Hepatocyte (in vitro differentiated cells): Measurements from ENCODE around the gene KRT3. TPM values are rescaled to one million over a fixed set of nuclear protein-coding genes. Genes with fewer than 3 reads are reported as not detected.

ENCODE experiments used
- DNase-seq: peaks from one replicate; pipeline ENCODE4 v3.0.0-alpha.2; 2016; ENCODE audit warnings: low spot score
- H2AFZ ChIP-seq: fragments of 200-600 bp; sonication (generic); 2 replicates; pipeline ENCODE4 v1.6.0; 2016; ENCODE audit warnings: antibody characterized with exemption, mild to moderate bottlenecking
- H3K27ac ChIP-seq: fragments of 200-600 bp; sonication (generic); 2 replicates; pipeline ENCODE4 v1.5.1; 2016; ENCODE audit warnings: mild to moderate bottlenecking
- H3K27me3 ChIP-seq: fragments of 200-600 bp; sonication (generic); 2 replicates; pipeline ENCODE4 v1.6.1; 2016
- H3K36me3 ChIP-seq: fragments of 200-600 bp; sonication (generic); replicated peaks from 2 replicates; pipeline ENCODE4 v1.5.1; 2016; ENCODE audit warnings: low read depth; ENCODE audit not compliant: insufficient read depth
- H3K4me1 ChIP-seq: fragments of 200-600 bp; sonication (generic); 2 replicates; pipeline ENCODE4 v1.5.1; 2016; ENCODE audit warnings: mild to moderate bottlenecking, moderate library complexity; ENCODE audit not compliant: insufficient read depth
- H3K4me2 ChIP-seq: fragments of 200-600 bp; sonication (generic); 2 replicates; pipeline ENCODE4 v1.6.0; 2016
- H3K4me3 ChIP-seq: fragments of 200-600 bp; sonication (generic); 2 replicates; pipeline ENCODE4 v1.5.1; 2016; ENCODE audit warnings: mild to moderate bottlenecking
- H3K79me2 ChIP-seq: fragments of 200-600 bp; sonication (generic); 2 replicates; pipeline ENCODE4 v1.6.0; 2017; ENCODE audit warnings: mild to moderate bottlenecking
- H3K9me2 ChIP-seq: fragments of 200-600 bp; sonication (generic); replicated peaks from 2 replicates; pipeline ENCODE4 v1.6.0; 2017; ENCODE audit warnings: mild to moderate bottlenecking; ENCODE audit not compliant: insufficient read depth
- H3K9me3 ChIP-seq: fragments of 200-600 bp; sonication (generic); 2 replicates; pipeline ENCODE4 v1.5.1; 2016; ENCODE audit warnings: low read depth, mild to moderate bottlenecking
- H4K20me1 ChIP-seq: fragments of 200-600 bp; sonication (generic); 2 replicates; pipeline ENCODE4 v1.6.0; 2016; ENCODE audit warnings: mild to moderate bottlenecking; ENCODE audit not compliant: insufficient read depth, poor library complexity, severe bottlenecking
- EZH2 ChIP-seq: fragments of 200-600 bp; sonication (generic); IDR thresholded peaks from 2 replicates; pipeline ENCODE4 v1.6.1; 2016; ENCODE audit warnings: antibody characterized with exemption, mild to moderate bottlenecking, borderline replicate concordance
- EZH2phosphoT487 ChIP-seq: fragments of 200-600 bp; sonication (generic); IDR thresholded peaks from one replicate; pipeline ENCODE4 v1.6.1; 2018; ENCODE audit warnings: antibody characterized with exemption, mild to moderate bottlenecking, low read depth, moderate library complexity; ENCODE audit not compliant: unreplicated experiment, severe bottlenecking
- WGBS: methylation state at CpG from one replicate; pipeline ENCODE4 v1.1.6; 2016; ENCODE audit warnings: low lambda C conversion rate; ENCODE audit errors: missing lambda C conversion rate; 5-methylcytosine and 5-hydroxymethylcytosine counted together
- polyA plus RNA-seq: library from polyadenylated mRNA; unstranded; fragments of >200 nt; fragmentation: Nextera tagmentation; extraction: Ambion mirVana; gene quantifications from 2 replicates; pipeline ENCODE4 v1.2.1, GENCODE V29; 2016
- total RNA-seq: library from RNA; depleted of rRNA; stranded (reverse); fragments of >200 nt; gene quantifications from 2 replicates; pipeline ENCODE4 v1.2.3, GENCODE V29; 2014
- TF ChIP-seq, protein P1 (sequence below): fragments of 200-600 bp; sonication (generic); IDR thresholded peaks from 2 replicates; pipeline ENCODE4 v1.5.1; 2016; ENCODE audit warnings: antibody characterized with exemption, mild to moderate bottlenecking; ENCODE audit not compliant: poor library complexity

The KRT3 gene
- total and polyA plus RNA-seq, 2 experiments from 2014 or later: not detected

DNA sequence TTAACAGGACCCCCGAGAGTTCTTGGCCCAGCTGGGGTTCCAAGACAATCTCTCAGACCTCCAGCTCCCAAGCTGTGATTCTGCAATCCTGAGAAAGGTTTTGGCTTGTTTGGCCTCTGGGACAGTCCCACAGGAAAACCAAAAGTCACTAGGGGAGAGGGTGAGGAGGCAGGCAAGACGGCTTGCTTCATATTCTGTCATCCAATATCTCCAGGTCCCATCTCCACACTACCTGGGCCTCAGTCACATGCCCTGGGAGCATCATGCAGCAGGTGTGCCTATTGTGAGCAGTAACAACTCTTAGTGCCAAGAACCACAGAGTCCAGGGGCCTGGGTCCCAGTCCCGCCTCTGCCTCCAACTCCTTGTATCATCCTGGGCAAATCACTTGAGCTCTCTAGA lies 36.5 kb upstream of the KRT3 start:
- Histone ChIP-seq H3K79me2 (no peaks in the 10 kb centered on the region), H3K9me3 (no peaks in the 10 kb centered on the region), H3K4me1 (no peaks in the 10 kb centered on the region), H3K4me3 (no peak overlapping the region), H2AFZ (no peak overlapping the region), H3K4me2 (no peak overlapping the region), H3K27me3 (no peaks in the 10 kb centered on the region), H3K36me3 (no peaks in the 10 kb centered on the region), H3K9me2 (no peaks in the 10 kb centered on the region), H4K20me1 (no peaks in the 10 kb centered on the region), H3K27ac (no peak overlapping the region)
- no peak for TF ChIP-seq EZH2phosphoT487
- TF ChIP-seq, protein P1, sequence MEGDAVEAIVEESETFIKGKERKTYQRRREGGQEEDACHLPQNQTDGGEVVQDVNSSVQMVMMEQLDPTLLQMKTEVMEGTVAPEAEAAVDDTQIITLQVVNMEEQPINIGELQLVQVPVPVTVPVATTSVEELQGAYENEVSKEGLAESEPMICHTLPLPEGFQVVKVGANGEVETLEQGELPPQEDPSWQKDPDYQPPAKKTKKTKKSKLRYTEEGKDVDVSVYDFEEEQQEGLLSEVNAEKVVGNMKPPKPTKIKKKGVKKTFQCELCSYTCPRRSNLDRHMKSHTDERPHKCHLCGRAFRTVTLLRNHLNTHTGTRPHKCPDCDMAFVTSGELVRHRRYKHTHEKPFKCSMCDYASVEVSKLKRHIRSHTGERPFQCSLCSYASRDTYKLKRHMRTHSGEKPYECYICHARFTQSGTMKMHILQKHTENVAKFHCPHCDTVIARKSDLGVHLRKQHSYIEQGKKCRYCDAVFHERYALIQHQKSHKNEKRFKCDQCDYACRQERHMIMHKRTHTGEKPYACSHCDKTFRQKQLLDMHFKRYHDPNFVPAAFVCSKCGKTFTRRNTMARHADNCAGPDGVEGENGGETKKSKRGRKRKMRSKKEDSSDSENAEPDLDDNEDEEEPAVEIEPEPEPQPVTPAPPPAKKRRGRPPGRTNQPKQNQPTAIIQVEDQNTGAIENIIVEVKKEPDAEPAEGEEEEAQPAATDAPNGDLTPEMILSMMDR: no peak
- TF ChIP-seq EZH2: no peak
- 87% methylated on average over 3 of the region's 3 CpGs for WGBS
- no peak for DNase-seq

DNA sequence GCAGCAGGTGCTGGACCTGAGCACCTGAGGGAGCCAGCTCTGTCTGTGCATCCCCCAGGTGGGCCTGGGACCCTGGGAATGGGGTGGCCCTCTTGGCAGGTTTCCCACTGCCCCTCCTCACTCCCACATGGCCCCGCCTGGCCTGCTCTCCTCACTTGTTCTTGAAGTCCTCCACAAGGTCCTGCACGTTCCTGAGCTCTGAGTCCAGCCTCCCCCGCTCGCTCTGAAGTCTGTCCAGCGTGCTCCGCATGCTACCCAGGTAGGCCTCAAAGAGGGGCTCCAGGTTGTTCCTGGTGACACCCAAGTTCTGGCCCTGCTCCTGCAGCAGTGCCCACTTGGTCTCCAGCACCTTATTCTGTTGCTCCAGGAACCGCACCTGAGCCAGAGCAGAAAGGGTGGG lies 35.3 kb upstream of the KRT3 start:
- H3K4me1 ChIP-seq: no peaks in the 10 kb centered on the region
- 84% methylated on average over 7 of the region's 7 CpGs for WGBS

DNA sequence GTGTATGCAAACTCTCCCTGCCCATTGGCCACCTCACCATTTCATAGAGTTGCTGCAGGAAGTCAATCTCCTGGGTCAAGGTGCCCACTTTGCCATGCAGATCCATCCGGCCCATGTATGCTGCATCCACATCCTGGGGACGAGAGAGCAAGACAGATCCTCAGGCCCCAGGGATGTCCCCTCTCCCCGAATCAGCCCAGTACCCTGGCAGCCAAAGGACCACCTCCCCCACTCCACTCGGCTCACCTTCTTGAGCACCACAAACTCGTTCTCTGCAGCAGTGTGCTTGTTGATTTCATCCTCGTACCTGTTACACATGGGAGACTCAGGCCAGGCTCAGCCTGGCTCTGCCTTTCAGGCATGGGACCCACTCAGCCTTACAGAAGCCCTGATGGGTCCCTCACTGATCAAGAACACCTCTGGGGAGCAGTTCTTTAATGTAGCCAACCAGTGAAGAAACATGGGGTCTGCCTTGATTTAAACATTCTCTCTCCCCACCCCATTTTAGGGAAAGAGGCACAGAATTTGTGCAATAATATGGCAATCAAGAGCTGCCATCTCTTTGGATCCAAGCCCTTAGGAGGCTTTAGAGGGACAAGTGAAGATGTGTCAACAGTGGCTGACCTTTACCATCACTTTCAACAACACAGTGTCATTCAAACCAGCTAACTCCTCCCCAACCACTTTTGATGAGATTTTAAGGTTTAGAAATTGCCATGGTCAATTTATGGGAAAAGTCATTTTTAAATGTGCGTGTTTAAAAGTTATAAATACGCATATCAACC lies 34.3 kb upstream of the KRT3 start:
- no peaks in the 10 kb centered on the region for H3K36me3 ChIP-seq
- no peak overlapping the region for H2AFZ ChIP-seq
- H3K27me3 ChIP-seq: no peaks in the 10 kb centered on the region
- no peak for DNase-seq
- 84% methylated on average over 8 of the region's 8 CpGs for WGBS
- no peak overlapping the region for H3K27ac ChIP-seq
- H3K79me2 ChIP-seq: no peaks in the 10 kb centered on the region
- no peak overlapping the region for H3K4me3 ChIP-seq
- no peak overlapping the region for H3K4me2 ChIP-seq
- TF ChIP-seq EZH2phosphoT487 (no peak), EZH2 (no peak)
- H3K9me2 ChIP-seq: no peaks in the 10 kb centered on the region
- H4K20me1 ChIP-seq: no peaks in the 10 kb centered on the region
- no peaks in the 10 kb centered on the region for H3K4me1 ChIP-seq
- no peaks in the 10 kb centered on the region for H3K9me3 ChIP-seq

More for the DNA sequence above, 35.3 kb upstream of the KRT3 start:
- DNase-seq: no peak
- H3K27me3 ChIP-seq: no peaks in the 10 kb centered on the region
- H4K20me1 ChIP-seq: no peaks in the 10 kb centered on the region
- no peaks in the 10 kb centered on the region for H3K79me2 ChIP-seq
- H3K36me3 ChIP-seq: no peaks in the 10 kb centered on the region
- no peaks in the 10 kb centered on the region for H3K9me2 ChIP-seq
- H3K27ac ChIP-seq: no peak overlapping the region
- no peaks in the 10 kb centered on the region for H3K9me3 ChIP-seq
- TF ChIP-seq EZH2 (no peak), EZH2phosphoT487 (no peak)
- TF ChIP-seq, protein P1: no peak
- H3K4me3 ChIP-seq: no peak overlapping the region
- H2AFZ ChIP-seq: no peak overlapping the region
- no peak overlapping the region for H3K4me2 ChIP-seq

GRCh38 chr12:52828591-52829021 lies 32.7 kb upstream of the KRT3 start:
- Histone ChIP-seq H3K4me1 (no peaks in the 10 kb centered on the region), H3K27me3 (no peaks in the 10 kb centered on the region), H3K79me2 (no peaks in the 10 kb centered on the region), H3K27ac (no peak overlapping the region), H3K9me3 (no peaks in the 10 kb centered on the region), H3K4me3 (no peak overlapping the region), H3K36me3 (no peaks in the 10 kb centered on the region), H3K9me2 (no peaks in the 10 kb centered on the region), H4K20me1 (no peaks in the 10 kb centered on the region), H3K4me2 (no peak overlapping the region), H2AFZ (no peak overlapping the region)
- TF ChIP-seq, protein P1: no peak
- no peak for TF ChIP-seq EZH2phosphoT487
- no peak for TF ChIP-seq EZH2
- DNase-seq: no peak
- WGBS: 44% methylated on average over 2 of the region's 2 CpGs
